Activated naive CD8-positive, alpha-beta T cell treated with anti-CD3 and anti-CD28 coated beads, Interleukin-2, amount 50 U/mL, for 16 hours (primary cell): Measurements from ENCODE around the gene DUSP10.

ENCODE experiments used
- DNase-seq: peaks from one replicate; pipeline ENCODE4 v3.0.0-alpha.2; 2020; ENCODE audit warnings: low read depth, low spot score

DUSP10 gene

DNA sequence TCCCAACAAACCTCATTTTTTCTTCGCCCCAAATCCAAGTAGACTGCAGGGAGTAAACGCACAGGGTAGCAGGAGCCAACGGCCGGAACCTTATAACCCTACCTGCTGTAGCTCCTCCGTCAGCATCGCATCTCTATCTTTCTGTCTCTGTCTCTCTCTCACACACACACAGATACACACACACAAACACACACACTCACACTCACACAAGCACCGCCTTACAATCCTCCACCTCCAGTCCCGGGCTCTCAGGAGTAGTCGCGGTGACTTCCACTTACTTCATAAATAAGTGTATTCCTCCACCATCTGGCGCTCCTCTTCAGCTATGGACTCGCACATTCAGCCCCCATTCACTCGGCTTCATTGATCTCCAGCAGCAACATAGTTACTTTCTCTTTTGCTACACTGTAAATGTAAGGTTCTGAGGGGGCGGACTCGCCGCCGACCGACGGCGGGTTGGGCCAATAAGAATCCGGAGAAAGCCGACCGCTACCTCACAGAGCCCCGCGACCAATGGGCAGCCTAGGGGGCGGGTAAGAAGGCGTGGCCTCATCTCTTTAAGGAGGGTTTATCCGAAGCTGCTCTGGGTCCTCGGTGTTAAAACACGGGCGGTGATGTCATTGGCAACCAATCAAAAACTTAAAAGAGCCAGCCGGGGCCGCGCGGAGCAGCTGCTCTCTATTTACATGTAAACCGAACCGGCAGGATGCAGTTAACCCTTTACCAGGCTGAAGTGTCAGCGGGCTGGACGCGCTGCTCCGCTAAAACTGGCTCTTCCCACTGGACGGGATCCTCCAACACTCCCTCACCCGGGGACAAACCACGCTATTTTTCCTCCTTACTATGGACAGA, at the start of gene DUSP10:
Gene DUSP10, minus strand, starts transcription at position 387 of the 852 bp plus-strand sequence. CDS start 2,345 bp downstream, outside the sequence.
- peak; percentile 97 for DNase-seq

DNA sequence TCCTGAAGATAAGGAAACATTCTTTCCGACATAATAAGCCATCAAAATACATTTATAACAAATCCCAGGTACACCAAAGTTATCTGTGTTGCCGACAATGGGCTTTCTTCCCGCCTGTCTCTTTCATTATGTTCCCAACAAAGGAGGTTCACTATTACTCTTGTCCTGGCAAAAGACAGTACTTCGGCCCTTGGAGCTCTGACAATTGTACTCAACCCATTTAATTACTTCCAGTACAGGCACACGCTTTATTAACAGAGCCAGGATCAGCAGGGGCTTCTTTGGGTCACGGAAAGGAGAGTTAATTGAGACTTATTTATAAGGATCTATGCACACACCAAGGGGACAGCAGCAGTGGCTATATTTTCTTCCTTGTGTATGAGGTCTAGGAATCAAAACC, 46.6 kb upstream of the DUSP10 start:
- no peak for DNase-seq

DNA sequence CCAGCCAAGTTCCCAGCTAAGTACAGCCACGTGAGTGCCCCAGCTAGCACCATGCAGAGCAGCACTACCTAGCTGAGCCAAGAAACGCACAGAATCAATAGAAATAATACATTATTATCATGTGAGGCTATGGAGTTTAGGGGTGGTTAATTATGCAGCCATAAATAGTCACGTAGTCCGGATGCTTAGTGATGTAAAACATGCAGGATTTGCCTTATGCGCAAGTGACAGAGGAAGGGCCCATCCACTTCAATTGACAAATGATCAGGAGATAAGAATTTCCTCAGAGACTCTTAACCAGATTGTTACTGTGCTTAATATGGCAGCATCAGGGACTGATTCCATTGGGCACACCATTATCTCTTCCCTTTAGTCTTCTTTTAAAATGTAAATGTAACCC, 44.8 kb upstream of the DUSP10 start:
- DNase-seq: no peak

DNA sequence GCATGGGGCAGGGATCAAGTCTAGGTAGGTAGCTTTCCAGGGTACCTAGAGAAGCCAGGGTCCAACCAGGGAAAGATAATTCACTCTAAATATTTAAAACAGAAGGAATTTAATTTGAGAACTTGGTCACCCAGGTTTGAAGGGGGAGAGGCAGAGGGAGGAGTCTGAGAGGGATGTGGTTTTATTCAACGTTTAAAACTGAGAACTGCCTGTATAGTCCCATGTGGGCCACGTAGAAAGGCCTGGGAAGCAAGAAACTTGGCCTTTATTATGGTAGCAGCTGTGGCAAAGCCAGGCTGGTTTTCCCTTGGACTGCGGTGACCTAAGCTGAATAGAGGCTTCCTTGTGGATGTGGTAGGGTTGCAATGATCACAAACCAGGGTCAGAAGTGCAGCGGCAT, 42.0 kb upstream of the DUSP10 start:
- no peak for DNase-seq

DNA sequence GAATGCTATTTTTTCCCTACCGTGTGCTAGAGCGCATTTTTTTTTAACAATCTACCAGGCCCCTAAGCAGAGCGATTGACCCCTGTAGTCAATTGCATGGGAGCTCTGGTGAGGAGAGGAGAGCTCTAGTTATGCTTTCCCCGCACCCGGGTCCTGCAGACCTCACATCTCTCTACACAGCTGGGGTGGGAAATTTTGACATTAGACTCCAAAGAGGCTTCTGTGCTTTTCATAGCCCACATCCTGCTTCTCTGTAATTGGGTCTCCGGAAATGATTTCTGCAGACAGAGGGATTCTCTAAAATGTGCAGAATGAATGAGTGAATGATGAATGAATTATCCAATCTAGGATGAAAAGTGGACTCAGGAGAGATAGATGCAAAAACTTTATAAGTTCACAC, 41.5 kb upstream of the DUSP10 start:
- DNase-seq: no peak

DNA sequence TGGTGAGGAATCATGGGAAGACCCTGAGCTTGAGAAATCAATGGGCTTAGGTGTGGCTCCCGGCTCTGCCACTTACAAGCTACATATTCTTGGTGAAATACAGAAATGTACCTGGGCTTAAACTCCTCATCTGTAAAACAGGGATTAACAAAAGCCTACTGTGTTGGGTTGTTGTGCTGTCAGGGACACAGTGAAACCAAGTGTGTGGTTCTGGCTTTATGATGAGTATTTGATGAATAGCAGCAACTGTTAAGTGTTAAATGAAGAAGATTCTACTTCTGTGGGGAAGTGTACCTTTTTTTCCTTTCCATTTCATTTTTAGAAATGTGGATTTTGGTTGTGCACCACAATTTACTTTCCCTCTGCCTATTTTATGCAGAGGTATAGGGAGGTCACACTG, 41.1 kb upstream of the DUSP10 start:
- DNase-seq: no peak

DNA sequence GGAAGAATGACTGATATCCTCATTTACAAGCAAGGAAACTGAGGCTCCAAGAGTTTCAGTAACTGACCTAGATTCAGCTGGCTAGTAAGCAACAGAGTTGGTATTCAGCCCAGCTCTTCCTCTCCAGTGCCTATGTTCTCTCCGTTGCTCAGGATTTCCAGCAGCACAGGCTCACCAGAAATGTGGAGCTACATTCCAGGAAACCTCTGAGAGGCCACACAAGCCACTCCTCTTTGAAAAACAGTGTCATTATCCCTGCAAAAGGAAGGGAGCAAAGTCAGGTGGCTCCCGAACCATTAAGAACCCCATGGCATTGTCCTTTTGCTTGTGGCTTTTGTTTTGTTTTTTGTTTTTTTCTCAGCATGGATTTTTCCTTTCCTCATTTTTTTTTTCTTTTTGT, 40.6 kb upstream of the DUSP10 start:
- no peak for DNase-seq

DNA sequence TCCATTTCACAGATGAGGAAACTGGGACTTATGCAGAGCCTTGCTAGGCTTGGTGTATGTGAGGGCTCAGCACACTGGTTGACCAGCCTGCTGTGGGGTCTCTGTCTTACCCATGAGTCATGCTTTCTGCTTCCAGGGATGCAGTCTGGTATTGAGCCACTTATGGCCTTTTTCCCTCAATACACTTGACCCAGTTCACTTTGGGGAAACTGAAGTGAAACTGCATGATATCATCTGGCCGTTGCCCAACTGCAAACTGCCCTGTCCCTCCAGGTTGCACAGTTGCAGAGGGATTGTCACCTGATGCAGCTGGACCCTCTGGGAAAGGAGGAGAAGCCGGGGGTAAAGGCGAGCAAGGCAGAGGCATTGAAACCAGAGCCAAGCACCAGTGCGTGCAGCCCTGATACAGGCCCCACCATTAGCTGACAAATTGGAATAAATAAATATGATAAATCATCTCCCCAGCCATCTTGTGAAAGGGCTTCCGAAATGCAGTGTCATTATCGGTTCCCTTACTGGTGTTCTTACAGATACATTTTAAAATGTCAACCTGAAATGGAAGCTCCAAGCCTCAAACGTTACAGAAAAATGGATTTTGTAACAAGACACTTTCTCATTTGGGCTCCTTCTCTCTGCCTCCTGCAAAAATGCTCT, 39.3 kb upstream of the DUSP10 start:
- no peak for DNase-seq

DNA sequence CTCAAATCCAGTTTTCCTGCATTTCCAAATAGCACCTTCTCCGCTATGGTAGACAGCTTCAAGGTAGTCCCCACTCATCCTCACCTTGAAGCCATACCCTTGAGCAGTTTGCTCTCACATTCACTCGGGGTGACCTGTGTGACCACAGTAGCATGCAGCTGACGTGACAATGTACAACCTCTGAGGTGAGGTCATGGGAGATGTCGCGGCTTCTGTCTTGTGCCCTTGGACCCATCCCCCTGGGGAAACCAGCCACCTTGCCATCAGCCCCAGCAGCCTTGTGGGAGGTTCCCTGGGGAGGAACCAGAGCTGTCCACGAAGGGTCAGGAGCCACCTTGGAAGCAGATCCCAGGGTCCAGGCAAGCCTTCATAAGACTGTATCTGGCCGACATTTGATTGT, 38.3 kb upstream of the DUSP10 start:
- no peak for DNase-seq

DNA sequence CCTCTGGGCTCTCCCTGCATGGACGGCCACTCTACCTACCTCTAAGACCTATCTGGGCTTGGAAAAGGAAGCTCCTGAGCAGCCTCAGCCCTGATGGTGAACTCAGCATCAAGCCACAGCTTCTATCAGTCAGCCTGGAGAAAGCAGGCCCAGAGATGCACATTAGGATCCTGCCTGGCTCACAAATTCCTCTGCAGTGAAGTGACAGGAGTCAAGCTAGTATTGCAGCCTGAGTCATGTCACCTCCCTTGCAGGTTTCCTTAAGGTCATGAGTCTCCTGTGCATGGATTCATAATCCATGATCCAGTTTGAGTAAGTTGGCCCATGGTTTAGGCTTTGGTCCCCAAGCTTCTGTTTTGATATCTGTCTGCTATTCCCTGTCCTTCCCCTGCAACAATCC, 37.9 kb upstream of the DUSP10 start:
- DNase-seq: no peak

DNA sequence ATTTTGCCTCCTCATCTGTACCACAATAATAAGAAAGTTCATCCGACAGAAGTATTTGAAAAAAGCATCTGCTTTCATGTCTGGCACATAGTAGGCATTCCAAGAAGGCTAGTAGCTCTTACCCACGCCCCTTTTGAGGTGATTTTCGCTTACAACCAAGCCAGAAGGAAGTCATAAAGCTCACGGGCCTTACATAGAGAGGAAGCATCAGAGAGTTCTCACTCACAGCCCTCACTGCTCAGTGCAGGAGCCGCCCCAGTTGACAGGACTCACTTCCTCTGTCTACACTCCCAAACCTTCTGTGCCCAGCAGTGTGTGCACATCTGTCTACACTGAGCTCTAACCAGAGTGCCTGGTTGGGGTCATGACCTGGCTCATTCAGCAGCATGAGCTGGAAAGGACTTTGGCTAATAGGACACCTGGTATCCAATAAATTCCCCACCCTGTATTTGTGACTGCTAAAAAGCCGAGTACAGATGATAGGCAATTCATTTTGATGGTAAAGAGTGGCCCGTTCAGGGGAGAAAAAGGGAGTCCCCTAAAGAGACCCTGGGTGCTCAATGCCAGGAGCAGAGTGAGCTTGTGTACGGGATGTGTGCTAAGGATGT, 36.8 kb upstream of the DUSP10 start:
- no peak for DNase-seq

DNA sequence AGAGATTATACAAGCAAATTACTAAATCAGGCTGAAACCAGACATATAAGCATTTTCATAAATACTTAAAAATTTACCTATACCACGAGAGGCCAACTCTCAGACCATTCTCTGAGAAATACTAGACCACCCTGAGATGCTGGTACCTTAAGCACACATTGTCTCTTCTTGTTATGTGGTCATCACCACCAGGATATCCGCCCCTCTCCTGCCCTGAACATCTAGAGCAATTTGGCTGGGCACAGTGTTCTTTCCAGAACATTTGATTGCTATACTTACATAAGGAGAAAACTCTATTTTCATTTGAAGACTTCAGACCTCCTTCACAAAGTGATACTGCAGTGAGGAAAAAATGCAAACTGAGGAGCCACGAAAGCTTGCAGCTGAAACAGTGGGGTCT, 36.2 kb upstream of the DUSP10 start:
- DNase-seq: no peak

DNA sequence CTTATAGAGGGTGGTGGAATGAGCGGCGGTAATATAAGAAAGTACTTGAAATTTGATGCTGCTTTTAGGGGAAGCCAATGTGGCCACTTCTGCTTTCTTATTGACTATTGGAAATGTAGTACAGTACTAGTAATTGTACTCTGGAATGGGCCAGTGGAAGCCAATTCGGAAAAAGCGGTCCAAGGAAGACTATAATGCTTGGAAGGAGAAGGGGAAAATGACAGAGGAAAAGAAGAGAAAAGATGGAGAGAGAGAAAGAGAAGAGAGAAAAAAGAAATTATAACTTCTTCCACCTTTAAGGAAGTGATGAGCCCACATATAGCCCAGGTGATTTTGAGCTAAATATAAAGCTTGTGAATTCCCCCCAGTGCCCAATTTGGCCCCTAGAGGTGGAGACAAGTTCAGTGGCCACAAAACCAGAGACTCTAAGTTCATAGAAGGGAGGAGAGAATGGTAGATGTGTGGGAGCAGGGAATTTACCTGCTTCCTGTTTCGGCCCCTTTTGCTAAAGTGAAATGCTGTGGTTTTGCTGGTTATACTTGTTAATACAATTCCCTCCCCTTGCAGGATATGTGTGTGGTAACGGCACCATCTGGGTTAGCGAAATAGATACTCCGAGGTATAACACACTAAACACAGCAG, 35.7 kb upstream of the DUSP10 start:
- DNase-seq: peak; percentile 8

DNA sequence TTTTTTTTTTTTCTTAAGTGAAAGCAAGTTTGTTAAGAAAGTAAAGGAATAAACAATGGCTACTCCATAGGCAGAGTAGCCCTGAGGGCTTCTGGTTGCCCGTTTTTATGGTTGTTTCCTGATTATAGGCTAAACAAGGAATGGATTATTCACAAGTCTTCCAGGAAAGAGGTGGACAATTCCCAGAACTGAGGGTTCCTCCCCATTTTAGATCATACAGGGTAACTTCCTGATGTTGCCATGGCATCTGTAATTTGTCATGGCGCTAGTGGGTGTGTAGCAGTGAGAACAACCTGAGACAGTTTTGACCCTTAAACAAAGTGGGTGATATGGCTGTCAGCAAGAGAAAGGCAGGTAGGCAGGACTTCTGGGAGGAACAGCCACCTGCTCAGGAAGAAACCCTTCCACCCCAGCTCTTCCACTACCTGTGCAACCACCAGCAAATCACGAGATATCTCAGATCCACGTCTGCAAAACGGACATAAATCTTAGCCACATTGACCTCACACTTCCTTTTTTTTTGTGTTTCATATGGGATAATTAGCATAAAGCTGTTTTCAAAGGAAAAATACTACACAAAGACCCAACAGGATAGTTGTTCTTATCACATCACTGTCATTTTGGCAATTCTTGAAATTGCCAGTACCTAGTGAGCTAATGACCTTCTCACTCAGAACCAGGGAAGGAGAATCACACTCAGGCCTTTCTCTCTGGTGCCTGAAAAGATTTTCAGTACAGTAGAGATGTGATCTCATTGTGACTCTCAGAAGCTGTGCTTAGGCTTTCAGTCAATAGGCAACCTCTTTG, 34.8 kb upstream of the DUSP10 start:
- no peak for DNase-seq

DNA sequence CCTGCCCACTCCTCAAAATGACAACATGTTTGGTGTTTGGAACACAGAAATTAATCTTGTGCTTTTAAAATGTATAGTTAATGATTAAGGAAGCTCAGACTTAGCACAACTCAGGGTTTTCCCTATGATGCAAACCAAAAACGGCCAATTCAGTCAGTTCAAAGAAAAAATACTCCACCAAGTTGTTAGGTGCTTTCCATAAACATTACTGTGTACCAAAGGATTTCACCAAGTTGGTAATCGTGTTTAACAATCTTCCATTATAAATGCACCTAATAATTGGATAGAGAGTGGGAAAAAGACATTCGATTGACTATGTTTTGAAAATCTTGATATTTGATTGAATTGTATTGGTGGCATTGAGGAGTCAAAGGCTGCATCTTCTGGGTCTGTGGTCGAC, 33.3 kb upstream of the DUSP10 start:
- DNase-seq: no peak

DNA sequence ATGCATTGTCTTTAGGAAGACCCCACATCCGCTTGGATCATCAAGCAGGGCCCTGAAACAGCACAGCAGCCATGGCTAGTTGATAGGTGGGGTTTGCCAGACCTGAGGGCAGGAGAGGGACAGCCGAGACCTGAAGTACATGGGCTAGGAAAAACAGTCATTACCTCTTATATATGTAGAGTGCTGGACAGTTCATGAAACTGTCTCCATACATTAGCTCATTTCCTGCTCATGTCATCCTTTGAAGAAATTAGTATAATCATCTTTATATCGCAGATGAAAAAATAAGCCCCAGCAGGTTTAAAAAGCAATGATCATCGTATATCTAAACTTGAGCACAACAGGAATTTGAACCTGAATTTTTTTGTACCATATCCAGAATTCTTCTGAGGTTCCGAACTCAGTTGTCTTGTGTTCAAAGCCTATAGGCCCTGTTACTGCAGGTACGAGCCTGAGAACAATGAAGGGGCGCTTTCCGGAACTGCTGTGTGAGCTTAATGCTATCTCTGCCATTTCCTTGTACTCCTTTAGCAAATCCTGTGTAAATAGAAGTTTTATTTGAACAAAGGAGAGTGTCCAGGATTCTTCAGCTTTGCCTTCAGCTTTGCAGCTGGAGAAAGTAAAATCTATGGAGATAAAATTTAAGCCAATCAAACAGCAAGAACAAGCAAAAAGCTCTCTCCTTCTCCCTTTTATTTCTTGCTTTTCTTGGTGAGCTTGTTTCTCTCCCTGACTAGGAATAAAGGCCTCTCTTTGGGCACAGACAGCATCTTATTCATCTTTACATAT, 32.4 kb upstream of the DUSP10 start:
- no peak for DNase-seq

DNA sequence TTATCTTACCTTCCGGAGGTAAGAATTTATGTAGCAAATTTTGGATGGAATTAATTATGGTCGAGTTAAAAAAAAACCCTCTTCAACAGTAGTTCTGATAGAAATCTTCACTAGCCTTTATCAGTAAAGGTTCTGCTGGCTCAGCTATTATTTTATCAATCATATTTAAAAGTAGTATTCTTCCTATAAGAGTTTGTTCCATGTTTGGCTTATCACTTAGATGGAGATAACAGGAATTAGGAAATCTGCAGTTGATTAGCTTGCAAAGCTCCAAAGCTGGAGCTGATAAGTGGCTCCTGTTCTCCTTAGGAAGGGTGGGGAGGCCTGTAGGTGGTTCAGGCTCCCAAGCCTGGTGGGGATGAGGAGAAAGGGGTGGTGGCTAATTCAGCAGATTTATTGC, 31.5 kb upstream of the DUSP10 start:
- no peak for DNase-seq

DNA sequence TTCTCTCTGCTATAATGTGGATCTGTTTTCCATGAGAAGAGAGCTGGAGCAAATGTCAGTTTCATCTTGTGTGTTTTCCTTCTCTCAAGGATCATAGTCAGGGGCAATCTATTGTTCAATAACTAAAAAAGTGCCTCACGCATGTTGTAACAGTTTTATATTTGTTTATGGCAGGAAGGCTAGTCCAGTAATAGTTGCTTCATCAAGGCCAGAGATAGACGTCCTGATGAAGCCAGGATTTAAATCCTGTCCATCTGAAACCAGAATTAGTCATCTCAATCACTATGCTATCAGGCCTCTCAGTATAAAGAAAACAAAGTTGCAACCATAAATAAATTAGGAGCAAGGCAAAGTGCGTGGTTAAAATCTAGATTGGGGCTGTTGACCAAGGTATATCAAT, 30.2 kb upstream of the DUSP10 start:
- DNase-seq: no peak

DNA sequence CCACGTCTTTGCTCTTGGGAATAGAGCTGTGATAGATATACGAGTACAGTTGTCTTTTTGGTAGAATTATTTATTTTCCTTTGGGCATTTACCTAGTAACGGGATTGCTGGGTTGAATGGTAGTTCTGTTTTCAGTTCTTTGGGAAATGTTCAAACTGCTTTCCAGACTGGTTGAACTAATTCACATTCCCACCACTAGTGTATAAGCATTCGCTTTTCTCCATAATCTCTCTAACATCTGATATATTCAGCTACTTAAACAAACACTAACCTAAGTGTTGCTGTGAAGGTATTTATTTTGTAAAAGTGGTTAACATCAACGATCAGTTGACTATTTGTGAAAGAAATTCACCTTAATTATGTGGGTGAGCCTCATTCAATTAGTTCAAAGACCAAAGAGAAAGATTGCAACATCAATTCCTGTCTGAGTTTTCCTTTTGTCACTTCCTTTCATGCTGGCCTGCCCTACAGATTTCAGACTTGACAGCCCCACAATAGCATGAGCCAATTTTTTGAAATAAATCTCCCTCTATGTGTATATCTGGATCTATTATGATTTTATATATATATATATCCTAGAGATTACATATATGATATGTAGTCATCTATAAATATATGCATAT, 26.7 kb upstream of the DUSP10 start:
- no peak for DNase-seq

DNA sequence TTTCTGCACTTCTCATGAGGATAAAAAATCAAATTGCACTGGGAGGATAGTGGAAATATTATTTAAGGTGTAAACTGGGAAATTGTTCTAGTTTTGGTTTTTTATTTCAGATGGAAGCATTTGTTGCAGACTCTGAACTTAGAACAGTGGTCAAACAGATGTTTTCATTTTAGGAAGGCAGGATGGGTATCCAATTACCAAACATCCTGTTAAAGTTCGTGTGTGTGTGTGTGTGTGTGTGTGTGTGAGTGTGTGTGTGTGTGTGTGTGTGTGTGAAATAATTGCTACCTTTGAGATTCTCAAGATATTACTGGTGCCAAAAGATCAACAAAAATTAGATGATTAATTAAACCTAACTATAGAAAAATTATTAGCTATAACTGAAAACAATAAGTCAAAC, 24.3 kb upstream of the DUSP10 start:
- no peak for DNase-seq
